SU-DHL-6 (cell line): ENCODE results near the gene STXBP5.

ENCODE experiments used
- EZH2phosphoT487 ChIP-seq: fragments of 200-600 bp; sonication (generic), shearing (Covaris generic); conservative IDR thresholded peaks from 2 replicates; pipeline ENCODE4 v1.6.1; 2018; ENCODE audit warnings: mild to moderate bottlenecking, antibody characterized with exemption, low read length, moderate library complexity, mixed read lengths
- TF ChIP-seq, protein P1 (sequence below): fragments of 200-600 bp; sonication (generic); IDR thresholded peaks from one replicate; pipeline ENCODE4 v1.5.1; 2017; ENCODE audit warnings: antibody characterized with exemption, mild to moderate bottlenecking, low read length, moderate library complexity; ENCODE audit not compliant: insufficient read depth, poor library complexity, severe bottlenecking

DNA sequence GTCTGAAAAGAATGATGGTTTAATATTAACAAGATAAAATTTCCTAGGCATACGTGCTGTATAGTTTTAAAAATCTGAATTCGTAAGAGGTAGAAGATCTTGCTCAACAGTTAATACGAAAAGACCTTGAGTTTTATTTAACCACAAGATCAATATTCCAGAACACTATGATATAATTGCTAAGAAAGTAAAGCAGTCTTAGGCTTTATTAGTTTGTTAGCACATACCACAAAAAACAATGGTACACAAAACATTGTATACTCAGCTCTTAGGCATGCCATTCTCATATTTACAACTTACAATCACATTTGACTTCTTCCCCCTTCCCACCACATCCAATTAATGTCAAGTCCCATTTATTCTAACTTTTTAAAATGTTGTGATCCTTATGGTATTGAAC is 24.4 kb upstream of the STXBP5 start:
- TF ChIP-seq, protein P1, sequence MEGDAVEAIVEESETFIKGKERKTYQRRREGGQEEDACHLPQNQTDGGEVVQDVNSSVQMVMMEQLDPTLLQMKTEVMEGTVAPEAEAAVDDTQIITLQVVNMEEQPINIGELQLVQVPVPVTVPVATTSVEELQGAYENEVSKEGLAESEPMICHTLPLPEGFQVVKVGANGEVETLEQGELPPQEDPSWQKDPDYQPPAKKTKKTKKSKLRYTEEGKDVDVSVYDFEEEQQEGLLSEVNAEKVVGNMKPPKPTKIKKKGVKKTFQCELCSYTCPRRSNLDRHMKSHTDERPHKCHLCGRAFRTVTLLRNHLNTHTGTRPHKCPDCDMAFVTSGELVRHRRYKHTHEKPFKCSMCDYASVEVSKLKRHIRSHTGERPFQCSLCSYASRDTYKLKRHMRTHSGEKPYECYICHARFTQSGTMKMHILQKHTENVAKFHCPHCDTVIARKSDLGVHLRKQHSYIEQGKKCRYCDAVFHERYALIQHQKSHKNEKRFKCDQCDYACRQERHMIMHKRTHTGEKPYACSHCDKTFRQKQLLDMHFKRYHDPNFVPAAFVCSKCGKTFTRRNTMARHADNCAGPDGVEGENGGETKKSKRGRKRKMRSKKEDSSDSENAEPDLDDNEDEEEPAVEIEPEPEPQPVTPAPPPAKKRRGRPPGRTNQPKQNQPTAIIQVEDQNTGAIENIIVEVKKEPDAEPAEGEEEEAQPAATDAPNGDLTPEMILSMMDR = no peak
- TF ChIP-seq EZH2phosphoT487 = no peak
